Embryonic facial prominence (tissue), 1 donor: ENCODE results near the gene TRHDE.

Experiments used
- DNase-seq: peaks from one replicate; pipeline ENCODE4 v3.0.0-alpha.2; 2016; ENCODE audit errors: extremely low spot score

TRHDE gene

GRCh38 chr12:72313806-72314205 lies 41.6 kb downstream of the TRHDE start:
- no peak for DNase-seq

GRCh38 chr12:72315858-72316257 lies 43.7 kb downstream of the TRHDE start:
- DNase-seq = no peak

GRCh38 chr12:72318341-72318740 lies 46.2 kb downstream of the TRHDE start:
- no peak for DNase-seq

GRCh38 chr12:72323881-72324280 lies 51.7 kb downstream of the TRHDE start:
- no peak for DNase-seq

- no peak for DNase-seq
Measured at GRCh38 chr12:72330301-72330700, 58.1 kb downstream of the TRHDE start.

- no peak for DNase-seq
Measured at GRCh38 chr12:72330784-72331183, 58.6 kb downstream of the TRHDE start.

GRCh38 chr12:72337382-72337781 lies 65.2 kb downstream of the TRHDE start:
- DNase-seq = no peak

- DNase-seq = no peak
Measured at GRCh38 chr12:72337946-72338345, 65.8 kb downstream of the TRHDE start.

- no peak for DNase-seq
Measured at GRCh38 chr12:72338437-72338836, 66.3 kb downstream of the TRHDE start.

GRCh38 chr12:72346363-72346944 lies 74.3 kb downstream of the TRHDE start:
- DNase-seq = peak; percentile 50

- no peak for DNase-seq
Measured at GRCh38 chr12:72349491-72349890, 77.3 kb downstream of the TRHDE start.

- no peak for DNase-seq
Measured at GRCh38 chr12:72359416-72359815, 87.2 kb downstream of the TRHDE start.

GRCh38 chr12:72365151-72365550 lies 93.0 kb downstream of the TRHDE start:
- no peak for DNase-seq

- no peak for DNase-seq
Measured at GRCh38 chr12:72366255-72366654, 94.1 kb downstream of the TRHDE start.

GRCh38 chr12:72368298-72368697 lies 96.1 kb downstream of the TRHDE start:
- DNase-seq = no peak

GRCh38 chr12:72368719-72369422 lies 96.7 kb downstream of the TRHDE start:
- no peak for DNase-seq

GRCh38 chr12:72369423-72369959 lies 97.3 kb downstream of the TRHDE start:
- no peak for DNase-seq

GRCh38 chr12:72380441-72380840 lies 108.3 kb downstream of the TRHDE start:
- no peak for DNase-seq

GRCh38 chr12:72388322-72388721 lies 116.2 kb downstream of the TRHDE start:
- DNase-seq = no peak

GRCh38 chr12:72390146-72390545 lies 118.0 kb downstream of the TRHDE start:
- no peak for DNase-seq

- no peak for DNase-seq
Measured at GRCh38 chr12:72406111-72406510, 133.9 kb downstream of the TRHDE start.

- no peak for DNase-seq
Measured at GRCh38 chr12:72432037-72432604, 160.0 kb downstream of the TRHDE start.

- DNase-seq = no peak
Measured at GRCh38 chr12:72433298-72433697, 161.1 kb downstream of the TRHDE start.
